Inflammatory macrophage treated with lipopolysaccharide for 4 hours (primary cell): Measurements from ENCODE around the gene RPL36A.

ENCODE experiments used
- DNase-seq: peaks from one replicate; pipeline ENCODE4 v3.0.0-alpha.2; 2020

The RPL36A gene

GRCh38 chrX:101390664-101391525, at the start of gene RPL36A:
RPL36A (plus strand) TSS chrX:101391011; CDS start chrX:101391044, 33 bp downstream.
- DNase-seq = peak; percentile 89

DNA sequence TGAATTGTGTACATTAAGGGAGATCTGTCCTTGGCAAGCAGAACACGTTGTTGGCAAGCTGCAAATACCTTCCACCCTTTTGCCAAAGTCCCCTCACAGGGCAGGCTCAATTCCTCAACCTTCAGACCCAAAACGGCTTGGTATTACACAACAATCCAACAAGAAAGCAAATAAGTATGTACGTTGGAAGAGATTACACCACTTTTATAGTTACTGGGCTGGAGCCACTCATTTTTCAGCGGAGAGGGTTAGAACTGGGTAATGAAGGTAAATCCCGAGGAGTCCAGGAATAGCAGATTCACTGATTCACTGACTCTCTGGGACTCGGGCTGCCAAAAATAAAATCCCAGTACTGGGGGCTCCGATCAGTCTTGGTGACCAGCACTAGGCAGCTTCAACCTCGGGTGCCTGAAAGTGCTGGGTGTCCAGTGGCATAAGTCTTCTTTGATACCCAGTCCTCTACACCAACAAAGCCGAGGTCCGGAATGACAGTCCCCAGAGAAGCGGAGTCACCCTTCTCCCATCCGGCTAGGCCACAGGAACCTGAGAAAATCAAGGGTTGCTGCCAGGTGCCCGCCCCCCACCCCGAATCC, 42.9 kb upstream of the RPL36A start:
- DNase-seq = peak; percentile 6

GRCh38 chrX:101348452-101349192, 42.2 kb upstream of the RPL36A start, which contains the start of gene TIMM8A:
TIMM8A (minus strand) TSS chrX:101348742; CDS start chrX:101348664, 78 bp downstream.
- DNase-seq = peak; percentile 76

DNA sequence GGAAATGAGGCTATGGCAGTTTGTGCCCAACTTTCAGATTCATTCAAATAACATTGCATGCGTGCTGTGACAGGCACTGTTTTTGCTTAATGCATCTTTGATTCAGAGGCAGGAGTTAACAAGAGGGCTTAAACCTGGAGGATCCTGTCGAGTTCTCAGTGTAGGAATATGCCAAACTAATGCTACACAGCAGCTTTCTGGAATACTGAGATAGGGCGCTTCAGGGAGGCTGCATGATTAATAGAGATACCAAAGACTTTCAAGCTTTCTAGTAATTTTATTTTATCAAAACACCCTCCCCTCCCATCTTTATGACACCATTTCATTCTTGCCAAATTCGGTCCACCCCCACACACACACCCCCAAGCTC, 41.6 kb upstream of the RPL36A start:
- no peak for DNase-seq

DNA sequence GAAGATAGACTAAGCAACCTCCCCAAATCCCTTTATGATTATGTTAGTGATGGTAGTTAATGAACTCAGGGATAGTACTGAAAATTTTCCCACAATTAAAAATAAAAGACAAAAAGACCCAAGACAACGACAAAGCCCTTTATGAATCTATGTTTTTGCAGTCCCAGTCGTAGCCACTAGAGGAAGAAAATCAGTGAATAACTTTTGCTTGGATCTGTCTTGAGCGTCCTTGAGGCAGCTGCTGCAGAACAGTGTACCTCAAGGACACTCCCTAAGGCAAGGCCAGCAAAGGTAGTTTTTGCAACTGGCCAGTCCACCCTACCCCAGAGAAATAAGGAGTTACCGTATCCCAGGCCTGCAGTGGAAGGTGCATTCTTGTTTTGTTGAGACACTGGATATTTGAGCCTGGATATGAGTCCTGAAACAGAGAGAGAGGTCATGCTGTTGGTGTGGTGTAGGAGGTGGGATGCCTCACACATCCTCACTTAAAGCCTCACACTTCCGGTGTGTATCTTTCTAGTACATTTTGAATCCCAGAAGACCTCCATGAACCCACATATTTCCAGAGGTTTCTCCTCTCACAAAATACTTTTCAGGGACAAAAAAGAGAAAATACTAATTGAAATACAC, 33.5 kb upstream of the RPL36A start:
- DNase-seq = no peak

DNA sequence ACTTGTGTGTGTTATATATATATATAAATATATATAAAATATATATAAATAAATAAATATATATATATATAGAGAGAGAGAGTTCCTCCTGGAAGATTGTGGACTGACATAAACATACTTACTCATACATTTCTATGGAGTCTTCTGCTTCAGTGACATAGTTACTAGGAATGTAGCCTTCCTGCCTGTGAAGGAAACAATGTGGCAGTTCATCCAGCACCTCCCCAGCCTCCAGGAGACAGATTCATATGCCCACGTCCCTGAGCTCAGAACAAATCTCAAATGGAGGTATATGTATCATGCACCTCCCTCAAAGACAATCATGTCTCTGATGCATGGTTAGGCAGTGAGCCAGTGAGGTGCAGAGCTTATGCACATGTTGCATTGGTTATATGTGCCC, 30.8 kb upstream of the RPL36A start:
- no peak for DNase-seq

DNA sequence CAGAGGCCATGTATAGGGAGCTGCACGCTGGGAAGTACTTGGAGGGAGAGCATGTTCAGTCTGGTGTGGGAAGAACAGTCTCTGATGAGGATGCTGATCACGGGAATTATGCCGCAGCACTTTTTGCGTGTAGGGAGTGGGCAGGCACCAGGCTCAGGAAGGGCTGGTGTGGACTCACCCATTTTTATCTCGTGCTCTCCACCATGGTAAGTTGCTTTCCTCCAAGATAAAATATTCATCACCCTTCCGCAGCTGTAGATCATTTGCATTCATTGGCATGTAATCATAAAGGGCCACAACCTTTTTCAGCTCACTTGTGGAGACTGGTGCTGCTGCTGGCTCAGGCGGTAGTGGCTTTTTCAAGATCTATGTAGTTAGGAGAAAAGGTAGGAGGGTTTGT, 30.4 kb upstream of the RPL36A start:
- DNase-seq = no peak

DNA sequence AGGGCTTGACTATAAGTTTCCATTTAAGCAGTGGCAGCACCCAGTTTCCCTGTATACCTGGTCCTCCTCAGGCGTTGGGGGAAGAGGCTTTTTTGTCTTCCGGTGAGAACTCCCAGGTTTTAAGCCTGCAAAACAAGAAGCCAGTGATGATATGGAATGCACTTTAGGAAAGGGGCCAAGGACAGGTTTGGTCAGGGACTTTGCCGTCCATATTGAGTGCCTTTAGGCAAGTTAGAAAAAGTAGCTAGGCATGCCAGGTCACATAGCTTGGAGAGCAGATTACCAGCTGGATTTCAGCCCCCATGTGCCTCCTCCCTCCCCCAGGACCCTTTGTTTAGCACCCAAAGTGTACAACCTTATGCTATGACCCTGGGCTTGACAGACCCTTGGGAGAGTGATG, 28.7 kb upstream of the RPL36A start:
- no peak for DNase-seq

- no peak for DNase-seq
Measured at GRCh38 chrX:101362757-101363156, 28.1 kb upstream of the RPL36A start.

GRCh38 chrX:101365301-101365795, 25.5 kb upstream of the RPL36A start:
- DNase-seq = no peak

DNA sequence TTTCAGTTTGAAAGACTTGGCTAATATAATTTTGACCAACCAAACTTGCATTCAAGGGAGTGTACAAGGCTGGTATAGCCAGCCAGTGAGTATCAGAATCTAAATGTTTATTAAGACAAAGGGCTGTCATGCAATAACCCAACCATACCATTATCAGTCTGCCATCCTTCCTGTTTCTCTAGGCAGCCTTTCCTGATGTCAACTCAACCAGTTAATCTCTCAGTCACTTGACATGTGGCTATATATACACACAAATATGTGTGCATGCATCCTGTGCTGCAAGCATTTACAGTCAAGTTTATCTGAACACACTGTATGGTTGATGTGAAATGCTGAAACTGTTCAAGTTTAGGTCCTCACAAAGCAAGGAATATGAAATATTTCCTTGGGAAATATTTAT, 22.0 kb upstream of the RPL36A start:
- DNase-seq = no peak

DNA sequence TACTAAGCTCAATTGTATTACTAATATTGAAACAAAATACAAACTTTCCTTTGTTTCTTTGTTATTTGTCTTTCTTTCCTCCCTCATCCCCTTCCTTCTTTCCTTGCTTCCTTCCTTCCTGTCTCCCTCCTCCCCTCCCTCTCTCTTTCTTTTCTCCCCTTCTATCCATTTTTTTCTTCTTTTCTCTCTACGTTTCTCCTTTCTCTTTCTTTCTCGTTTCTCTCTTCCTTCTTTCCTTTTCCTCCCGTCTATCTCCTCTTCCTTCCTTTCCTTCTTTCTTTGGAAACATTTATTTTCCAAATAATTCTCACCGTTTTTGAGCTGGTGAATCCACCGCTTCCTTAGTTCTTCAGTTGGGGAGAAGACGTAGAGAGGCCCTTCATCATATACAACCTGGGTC, 21.1 kb upstream of the RPL36A start:
- no peak for DNase-seq

GRCh38 chrX:101370888-101371504, 19.8 kb upstream of the RPL36A start:
- peak; percentile 33 for DNase-seq

- no peak for DNase-seq
Measured at GRCh38 chrX:101377547-101377946, 13.3 kb upstream of the RPL36A start.

- DNase-seq = peak; percentile 19
Measured at GRCh38 chrX:101383679-101384205, 7.1 kb upstream of the RPL36A start.

GRCh38 chrX:101385026-101385684, 5.7 kb upstream of the RPL36A start:
- DNase-seq = no peak

GRCh38 chrX:101385795-101386541, 4.8 kb upstream of the RPL36A start, which contains the start of gene BTK:
BTK (minus strand) TSS chrX:101386191; CDS start chrX:101375284, 10,907 bp downstream.
- peak; percentile 79 for DNase-seq

- no peak for DNase-seq
Measured at GRCh38 chrX:101386542-101386885, 4.3 kb upstream of the RPL36A start.

GRCh38 chrX:101388604-101389003, 2.2 kb upstream of the RPL36A start:
- no peak for DNase-seq

DNA sequence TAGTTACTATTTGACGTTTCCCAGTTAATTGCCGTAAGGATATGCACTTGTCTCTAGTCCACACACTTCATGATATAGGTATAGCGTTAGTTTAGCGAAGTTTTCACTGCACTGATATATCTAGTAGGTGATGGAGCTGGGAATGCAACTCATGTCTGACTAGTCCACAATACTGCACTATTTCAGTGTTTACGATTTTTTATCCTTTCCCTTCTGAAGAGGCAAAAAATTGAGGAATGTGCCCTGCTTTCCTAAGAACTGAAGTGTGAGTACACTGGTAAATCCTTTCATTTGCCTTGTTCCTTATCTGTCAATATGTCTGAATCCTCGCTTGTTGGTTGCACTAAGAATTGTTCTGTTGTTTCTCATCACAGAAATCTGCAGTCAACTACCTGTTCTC, 1.0 kb downstream of the RPL36A start:
- no peak for DNase-seq
